Stomach (tissue), 4 donors: ENCODE results near the gene ABCA3.

Experiments
- CTCF ChIP-seq, 7 experiments: fragments of 450-650 bp in 4 of 7; fragments of 200-600 bp in 3 of 7; sonication (generic) in 3 of 7; IDR thresholded peaks; one replicate each; pipeline ENCODE4 v1.5.1; 2016 to 2019; ENCODE audit warnings: antibody characterized with exemption in 7 of 7, control low read depth in 2 of 7, mild to moderate bottlenecking in 1 of 7
- POLR2A ChIP-seq, 4 donors: fragments of 450-650 bp; IDR thresholded peaks; one replicate each; pipeline ENCODE4 v1.6.1; 2016; ENCODE audit warnings: antibody characterized with exemption in 4 of 4, control low read depth in 2 of 4, mild to moderate bottlenecking in 1 of 4, moderate library complexity in 1 of 4

GRCh38 chr16:2250652-2251295 lies 89.8 kb downstream of the ABCA3 start:
- no peak for TF ChIP-seq CTCF (IDR thresholded peaks at IDR 0.05)
- no peak for TF ChIP-seq POLR2A (IDR thresholded peaks at IDR 0.05)
